Endometrial microvascular endothelial cells (primary cell): ENCODE results near the gene NRL. TPM values are rescaled to one million over a fixed set of nuclear protein-coding genes. Genes with fewer than 3 reads are reported as not detected.

Experiments used
- in situ Hi-C: cut with HindIII; loops from 2 replicates; pipeline ENCODE4 v1.10.0; 2017; ENCODE audit warnings: low sequenced_read_pairs, low pct_unique_long_range_greater_than_20kb; ENCODE audit errors: inconsistent ontology term
- total RNA-seq: library from RNA; depleted of rRNA; stranded (reverse); fragments of >200 nt; gene quantifications from one replicate; pipeline ENCODE4 v1.2.3, GENCODE V29; 2015; ENCODE audit errors: inconsistent ontology term

Gene NRL
- total RNA-seq = 0.65 TPM

GRCh38 chr14:24114532-24115421, at the start of gene NRL, which contains the start of gene DCAF11:
Gene NRL (minus strand): TSS chr14:24114949. CDS start chr14:24082848, 32,101 bp downstream.
Gene DCAF11 (plus strand): TSS chr14:24114777. CDS start chr14:24115595, 818 bp downstream.
- in situ Hi-C loops = no loop called here

- in situ Hi-C loops = no loop called here
These were observed 47.3 kb upstream of the NRL start for GRCh38 chr14:24162093-24162492.

- in situ Hi-C loops = no loop called here
These were observed 46.4 kb upstream of the NRL start, which contains the start of gene IRF9 for GRCh38 chr14:24160850-24161804. Gene IRF9 (plus strand): TSS chr14:24161265. CDS start chr14:24162145, 880 bp downstream.

- in situ Hi-C loops = no loop called here
These were observed 45.7 kb upstream of the NRL start for GRCh38 chr14:24160499-24160849.

GRCh38 chr14:24159777-24160498, 45.2 kb upstream of the NRL start:
- in situ Hi-C loops = no loop called here

GRCh38 chr14:24157331-24157730, 42.6 kb upstream of the NRL start:
- in situ Hi-C loops = no loop called here

- in situ Hi-C loops = no loop called here
These were observed 42.1 kb upstream of the NRL start for GRCh38 chr14:24156840-24157239.

- in situ Hi-C loops = no loop called here
These were observed 40.4 kb upstream of the NRL start for GRCh38 chr14:24155100-24155499.

- in situ Hi-C loops = no loop called here
These were observed 36.8 kb upstream of the NRL start for GRCh38 chr14:24151404-24152080.

GRCh38 chr14:24150993-24151392, 36.2 kb upstream of the NRL start:
- in situ Hi-C loops = no loop called here

- in situ Hi-C loops = no loop called here
These were observed 35.8 kb upstream of the NRL start for GRCh38 chr14:24150567-24150966.

- in situ Hi-C loops = no loop called here
These were observed 35.3 kb upstream of the NRL start for GRCh38 chr14:24150061-24150460.

GRCh38 chr14:24149302-24149969, 34.7 kb upstream of the NRL start:
- in situ Hi-C loops = no loop called here

GRCh38 chr14:24147761-24148428, 33.1 kb upstream of the NRL start:
- in situ Hi-C loops = no loop called here

- in situ Hi-C loops = no loop called here
These were observed 32.4 kb upstream of the NRL start, which contains the start of gene RNF31 for GRCh38 chr14:24146978-24147760. Gene RNF31 (plus strand): TSS chr14:24147498. CDS start chr14:24147699, 201 bp downstream.

- in situ Hi-C loops = no loop called here
These were observed 31.8 kb upstream of the NRL start, which contains the start of gene PSME2 for GRCh38 chr14:24146453-24146977. Gene PSME2 (minus strand): TSS chr14:24146610. CDS start chr14:24146581, 29 bp downstream.
